HG02623 (cell line): ENCODE measurements around the gene HLA-DQB2.
"Not testable (repeated sequence)": the region's sequence is repeated elsewhere in the genome, so short reads cannot be mapped to it uniquely, and the experiment has no call there.

Source experiments
- ATAC-seq: cut with Tn5 transposase; IDR thresholded peaks from one replicate; pipeline ENCODE4 v1.9.1; 2021; ENCODE audit warnings: moderate library complexity; ENCODE audit not compliant: unreplicated experiment

The HLA-DQB2 gene

DNA sequence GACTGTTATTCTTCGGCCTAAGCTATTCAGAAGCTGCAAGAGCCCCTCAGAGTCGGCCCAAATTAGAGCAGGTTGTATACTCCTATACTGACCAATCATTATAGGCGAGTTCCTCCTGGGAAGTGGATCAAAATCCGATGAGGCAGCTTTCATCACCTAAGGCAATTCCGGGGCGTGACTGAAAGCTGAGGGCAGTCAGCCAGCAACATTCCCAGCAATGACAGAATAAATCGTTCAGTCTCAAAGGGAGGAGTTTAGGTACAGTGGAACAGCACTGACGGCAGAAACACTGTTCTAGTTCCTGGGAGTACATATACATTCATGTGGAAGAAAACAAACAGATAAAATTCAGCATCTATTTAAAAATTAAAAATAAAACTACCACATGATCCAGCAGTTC is 10.8 kb downstream of the HLA-DQB2 start:
- ATAC-seq: no peak

- not testable (repeated sequence) for ATAC-seq
Measured at GRCh38 chr6:32745649-32746048, 17.7 kb downstream of the HLA-DQB2 start.

DNA sequence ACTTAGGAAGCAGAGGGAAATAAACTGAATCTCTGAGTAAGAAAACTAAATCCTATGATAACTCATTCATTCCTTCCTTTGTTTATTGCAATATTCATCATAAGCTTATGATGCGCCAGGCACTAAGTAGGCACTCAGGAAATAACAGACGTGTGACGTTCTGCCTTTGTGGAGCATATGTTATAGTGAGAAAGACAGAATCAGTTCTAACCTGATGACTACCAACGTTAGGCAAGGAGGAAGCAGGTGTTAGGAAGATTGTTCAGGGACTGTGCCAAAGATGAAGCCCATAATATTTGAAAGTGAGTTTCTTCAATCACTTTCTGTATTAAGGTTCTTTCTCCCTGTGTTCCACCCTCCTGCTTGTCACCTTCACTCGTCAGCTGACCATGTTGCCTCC is 18.6 kb downstream of the HLA-DQB2 start:
- no peak for ATAC-seq

- ATAC-seq: no peak
Measured at GRCh38 chr6:32742374-32742773, 21.0 kb downstream of the HLA-DQB2 start.

DNA sequence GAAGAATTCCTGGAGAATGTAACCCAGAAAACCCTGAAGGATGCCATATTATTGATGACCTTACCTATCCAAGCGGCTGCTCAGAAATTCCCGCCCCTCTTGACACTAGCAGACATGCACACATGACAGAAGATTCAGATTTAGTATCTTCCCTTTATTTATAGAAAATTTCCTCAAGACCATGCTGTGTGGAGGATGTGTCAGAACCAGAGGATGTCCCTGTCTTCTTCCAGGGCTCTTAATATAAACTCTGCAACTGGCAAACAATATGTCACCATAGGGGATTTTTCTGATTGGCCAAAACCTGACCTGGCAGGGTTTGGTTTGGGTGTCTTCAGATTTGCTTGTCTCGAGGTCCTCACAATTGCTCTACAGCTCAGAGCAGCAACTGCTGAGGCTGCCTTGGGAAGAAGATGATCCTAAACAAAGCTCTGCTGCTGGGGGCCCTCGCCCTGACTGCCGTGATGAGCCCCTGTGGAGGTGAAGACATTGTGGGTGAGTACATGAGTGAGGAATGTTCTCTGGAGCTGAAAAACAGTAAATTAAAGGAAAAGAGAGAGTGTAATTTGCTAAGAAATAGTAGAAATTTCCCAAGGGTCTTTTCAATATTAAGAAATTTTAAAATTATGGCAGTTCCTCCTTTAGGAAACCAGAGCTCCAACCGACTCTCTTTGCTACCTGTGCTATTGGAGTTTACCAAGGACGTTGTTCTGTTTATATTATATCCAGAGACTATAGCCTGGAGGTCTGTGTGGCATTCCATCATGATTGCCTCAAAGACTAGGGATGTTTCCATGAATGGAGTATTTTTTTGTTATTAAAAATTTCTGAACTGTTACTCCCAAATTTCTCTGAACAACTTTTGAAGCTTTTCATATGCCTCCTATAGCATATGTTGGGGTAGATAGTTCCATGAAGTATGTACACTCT is 22.0 kb downstream of the HLA-DQB2 start, which contains the start of gene HLA-DQA2:
TSS of gene HLA-DQA2 (plus strand) at position 361 of the 930 bp plus-strand sequence. CDS start at position 414, 53 bp downstream.
- no peak for ATAC-seq

DNA sequence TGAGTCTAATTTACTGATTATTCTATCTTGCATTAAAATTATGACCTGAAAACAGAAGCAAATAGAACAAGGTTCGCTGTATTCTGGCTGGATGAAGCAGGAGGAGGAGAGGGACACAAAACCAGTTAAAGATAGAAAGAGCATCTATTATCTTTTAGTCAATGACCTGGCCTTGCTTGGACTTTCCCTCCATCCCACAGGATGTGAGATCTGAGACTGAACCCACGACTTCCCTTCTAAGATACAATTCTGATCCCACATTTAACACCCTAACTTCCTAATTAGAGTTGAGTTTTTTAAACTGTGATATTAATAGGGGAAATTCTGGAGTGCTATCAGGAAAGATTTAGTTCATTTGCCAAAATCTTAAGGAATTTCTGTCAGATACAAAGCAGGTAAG is 25.2 kb downstream of the HLA-DQB2 start:
- no peak for ATAC-seq

GRCh38 chr6:32718879-32719278 is 44.5 kb downstream of the HLA-DQB2 start:
- no peak for ATAC-seq

DNA sequence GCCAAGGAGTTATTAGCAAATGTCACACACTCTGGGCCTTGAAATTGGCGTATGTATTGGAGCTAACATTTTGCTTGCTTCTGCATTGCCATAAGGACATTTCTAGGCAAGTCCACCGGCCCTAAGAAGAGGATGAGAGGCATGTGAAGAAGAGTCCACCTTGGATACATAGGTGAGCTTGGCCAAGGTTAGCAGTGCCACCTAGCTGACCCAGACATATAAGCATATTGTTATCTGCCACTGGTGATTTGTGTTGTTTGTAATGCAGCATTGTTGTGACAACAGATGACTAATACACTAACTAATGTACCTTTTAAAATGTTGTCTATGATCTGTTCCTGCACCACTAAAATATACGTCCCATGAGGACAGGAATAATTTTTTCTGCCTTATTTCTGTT is 46.9 kb downstream of the HLA-DQB2 start:
- no peak for ATAC-seq

DNA sequence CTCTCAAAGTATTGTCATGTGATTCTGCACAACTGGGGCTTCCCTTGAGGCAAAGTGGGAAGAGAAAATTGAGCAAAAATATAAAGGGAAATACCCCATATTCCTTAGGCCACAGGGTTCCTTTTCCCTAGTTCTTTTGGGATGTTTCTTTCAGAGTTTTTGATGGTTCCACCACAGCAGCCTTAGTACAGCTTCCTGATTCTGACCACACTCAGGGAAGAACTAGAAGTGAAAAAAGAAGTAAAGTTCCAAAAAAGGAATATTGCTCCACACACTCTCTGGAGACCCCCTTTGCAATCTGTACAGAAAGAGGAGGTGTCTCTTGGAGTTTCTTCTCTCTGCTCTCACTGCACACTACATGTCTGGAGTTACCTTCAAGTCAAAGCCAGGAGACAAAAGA is 50.1 kb downstream of the HLA-DQB2 start:
- ATAC-seq: no peak

DNA sequence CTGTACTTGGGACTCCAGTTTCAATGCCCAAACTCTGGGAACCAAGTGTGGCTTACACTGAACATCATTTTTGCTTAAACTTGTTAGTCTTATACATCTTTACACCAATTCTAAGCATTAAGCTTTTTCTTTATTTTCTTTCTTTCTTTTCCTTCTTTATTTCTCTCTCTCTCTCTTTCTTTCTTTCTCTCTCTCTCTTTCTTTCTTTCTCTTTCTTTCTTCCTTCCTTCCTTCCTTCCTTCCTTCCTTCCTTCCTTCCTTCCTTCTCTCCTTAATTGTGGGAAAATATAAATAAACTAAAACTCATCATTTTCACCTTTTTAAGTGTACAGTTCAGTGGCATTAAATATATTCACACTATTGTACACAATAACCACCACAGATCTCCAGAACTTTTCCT is 53.7 kb downstream of the HLA-DQB2 start:
- no peak for ATAC-seq
